HepG2 (cell line): ENCODE measurements around the gene ISCU. TPM values are rescaled to one million over a fixed set of nuclear protein-coding genes. Genes with fewer than 3 reads are reported as not detected.

Source experiments
- AHR ChIP-seq: IDR thresholded peaks from 2 replicates; pipeline ENCODE4 v1.6.1; 2018; ENCODE audit warnings: missing genetic modification reagents, missing compliant biosample characterization
- ELF1 ChIP-seq: sonication (generic); formaldehyde crosslinking; IDR thresholded peaks from 2 replicates; pipeline ENCODE4 v1.4.0; 2020; ENCODE audit warnings: missing genetic modification reagents
- GLI4 ChIP-seq: sonication (generic); formaldehyde crosslinking; IDR thresholded peaks from 2 replicates; pipeline ENCODE4 v1.5.1; 2020; ENCODE audit warnings: missing genetic modification reagents, mild to moderate bottlenecking, moderate library complexity, borderline replicate concordance
- GZF1 ChIP-seq: sonication (generic); formaldehyde crosslinking; IDR thresholded peaks from 2 replicates; pipeline ENCODE4 v1.5.1; 2020; ENCODE audit warnings: mild to moderate bottlenecking, missing genetic modification reagents
- HDAC6 ChIP-seq: fragments of 200-600 bp; sonication (generic); IDR thresholded peaks from 2 replicates; pipeline ENCODE4 v1.7.0; 2017; ENCODE audit warnings: mild to moderate bottlenecking, antibody characterized with exemption, low read length, low read depth
- MLLT10 ChIP-seq: sonication (generic); formaldehyde crosslinking; IDR thresholded peaks from 2 replicates; pipeline ENCODE4 v1.4.0; 2020; ENCODE audit warnings: missing genetic modification reagents
- MYC ChIP-seq: sonication (generic); formaldehyde crosslinking; IDR thresholded peaks from 2 replicates; pipeline ENCODE4 v1.9.0; 2021; ENCODE audit warnings: missing genetic modification reagents, borderline replicate concordance
- MYNN ChIP-seq: sonication (generic); formaldehyde crosslinking; IDR thresholded peaks from 2 replicates; pipeline ENCODE4 v1.4.0; 2020; ENCODE audit warnings: mild to moderate bottlenecking, low read depth, missing genetic modification reagents
- SATB2 ChIP-seq: sonication (generic); formaldehyde crosslinking; IDR thresholded peaks from 2 replicates; pipeline ENCODE4 v1.5.0; 2020; ENCODE audit warnings: missing genetic modification reagents
- SMAD1 ChIP-seq: sonication (generic); formaldehyde crosslinking; IDR thresholded peaks from 2 replicates; pipeline ENCODE4 v1.4.0; 2020; ENCODE audit warnings: missing genetic modification reagents, low read depth, mild to moderate bottlenecking, borderline replicate concordance
- SP1 ChIP-seq, 2 experiments: fragments of 450-650 bp in 1 of 2; sonication (generic) in 1 of 2; formaldehyde crosslinking in 1 of 2; IDR thresholded peaks; 2 replicates each; pipeline versions ENCODE4 v1.4.0 to v1.6.1; 2016 to 2020; ENCODE audit warnings: missing genetic modification reagents in 1 of 2
- YY1 ChIP-seq: IDR thresholded peaks from 2 replicates; pipeline ENCODE4 v1.6.1; 2011; ENCODE audit warnings: low read length, low read depth, moderate library complexity, mild to moderate bottlenecking; ENCODE audit not compliant: insufficient read depth, insufficient replicate concordance
- ZBTB38 ChIP-seq: sonication (generic); formaldehyde crosslinking; IDR thresholded peaks from 2 replicates; pipeline ENCODE4 v1.5.1; 2020; ENCODE audit warnings: mild to moderate bottlenecking, missing genetic modification reagents
- ZFP37 ChIP-seq: sonication (generic); formaldehyde crosslinking; IDR thresholded peaks from 2 replicates; pipeline ENCODE4 v1.4.0; 2020; ENCODE audit warnings: missing genetic modification reagents, borderline replicate concordance
- ZNF326 ChIP-seq: sonication (generic); formaldehyde crosslinking; IDR thresholded peaks from 2 replicates; pipeline ENCODE4 v1.4.0; 2020; ENCODE audit warnings: missing genetic modification reagents, borderline replicate concordance
- ZNF569 ChIP-seq: sonication (generic); formaldehyde crosslinking; IDR thresholded peaks from 2 replicates; pipeline ENCODE4 v1.5.0; 2020; ENCODE audit warnings: mild to moderate bottlenecking, missing genetic modification reagents, moderate library complexity, borderline replicate concordance
- ZNF660 ChIP-seq: sonication (generic); formaldehyde crosslinking; IDR thresholded peaks from 2 replicates; pipeline ENCODE4 v1.5.1; 2020; ENCODE audit warnings: mild to moderate bottlenecking, low read depth, missing genetic modification reagents, borderline replicate concordance
- ZNF883 ChIP-seq: sonication (generic); formaldehyde crosslinking; IDR thresholded peaks from 2 replicates; pipeline ENCODE4 v1.5.1; 2020; ENCODE audit warnings: mild to moderate bottlenecking, missing genetic modification reagents; ENCODE audit errors: not compliant biosample characterization
- polyA plus RNA-seq, 8 experiments: library from polyadenylated mRNA; depleted of rRNA in 3 of 8; stranded (reverse) in 7 of 8; unstranded in 1 of 8; fragments of >200 nt; fragmentation: Illumina TruSeq in 4 of 8; extraction: Trizol in 4 of 8; gene quantifications; 2 replicates each; pipeline versions ENCODE4 v1.2.1 to v1.2.3, GENCODE V29; 2011 to 2016; ENCODE audit warnings: low read depth in 4 of 8, missing spikeins in 1 of 8, mixed read lengths in 1 of 8; ENCODE audit not compliant: insufficient read depth in 1 of 8
- total RNA-seq, 5 experiments: library from RNA; depleted of rRNA; stranded (reverse); fragments of >200 nt; fragmentation: Illumina TruSeq; extraction: Trizol; gene quantifications; 2 replicates each; pipeline ENCODE4 v1.2.3, GENCODE V29; 2016; ENCODE audit warnings: low read depth in 1 of 5
- TF ChIP-seq, protein P1 (sequence below): IDR thresholded peaks from 2 replicates; pipeline ENCODE4 v1.6.1; 2016
- TF ChIP-seq, protein P2 (sequence below), 2 experiments: fragments of 450-650 bp in 1 of 2; sonication (generic) in 1 of 2; formaldehyde crosslinking; IDR thresholded peaks; 2 replicates each; pipeline versions ENCODE4 v1.5.0 to v1.8.0; 2020 to 2022; ENCODE audit warnings: mild to moderate bottlenecking in 1 of 2, missing genetic modification reagents in 1 of 2
- TF ChIP-seq, protein P3 (sequence below): IDR thresholded peaks from 2 replicates; pipeline ENCODE4 v1.6.1; 2016; ENCODE audit warnings: low read depth, control low read depth
- TF ChIP-seq, protein P4 (sequence below), 2 experiments: sonication (generic) in 1 of 2; formaldehyde crosslinking in 1 of 2; IDR thresholded peaks; 2 replicates each; pipeline versions ENCODE4 v1.4.0 to v1.6.1; 2018 to 2020; ENCODE audit warnings: missing genetic modification reagents in 2 of 2, borderline replicate concordance in 1 of 2, low read depth in 1 of 2, mild to moderate bottlenecking in 1 of 2, missing biosample characterization in 1 of 2

The ISCU gene
- total and polyA plus RNA-seq, 2 of the 13 experiments (the other 11 are each of a cell fraction or from before 2014, with no cell fraction given): 94.4 to 107 TPM

DNA sequence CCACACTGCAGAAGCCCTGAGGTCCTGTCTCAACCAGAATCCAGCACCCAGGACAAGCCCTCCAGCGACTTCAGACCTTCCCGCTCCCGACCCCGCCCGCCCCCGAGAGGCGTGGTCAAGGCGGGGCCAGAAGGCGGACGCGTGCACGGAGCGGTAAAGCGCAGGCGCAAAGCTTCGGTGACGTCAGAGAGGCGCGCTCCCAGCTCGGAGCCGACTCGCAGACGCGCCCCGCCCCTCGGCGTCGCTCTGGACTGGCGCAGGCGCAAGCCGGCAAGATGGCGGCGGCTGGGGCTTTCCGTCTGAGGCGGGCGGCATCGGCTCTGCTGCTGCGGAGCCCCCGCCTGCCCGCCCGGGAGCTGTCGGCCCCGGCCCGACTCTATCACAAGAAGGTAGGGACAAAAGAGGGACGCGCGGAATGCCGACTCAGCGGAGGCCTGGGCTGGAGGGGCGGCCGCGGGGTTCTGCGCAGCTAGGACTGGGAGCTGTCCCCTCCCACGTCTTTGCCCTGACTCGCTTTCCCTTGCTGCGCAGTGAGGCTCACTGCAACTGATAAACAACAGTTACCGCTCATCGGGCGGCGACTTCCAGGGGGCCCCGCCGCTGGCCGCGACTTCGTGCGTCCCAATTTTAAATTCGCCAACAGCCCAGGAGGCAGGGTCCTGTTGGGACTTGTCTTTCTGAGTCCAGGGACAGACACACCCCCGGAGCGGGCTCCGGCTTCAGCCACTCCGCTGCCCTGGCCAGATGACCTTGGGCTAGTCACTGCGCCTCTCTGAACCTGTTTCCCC lies at the start of gene ISCU (continued):
- TF ChIP-seq, protein P1, sequence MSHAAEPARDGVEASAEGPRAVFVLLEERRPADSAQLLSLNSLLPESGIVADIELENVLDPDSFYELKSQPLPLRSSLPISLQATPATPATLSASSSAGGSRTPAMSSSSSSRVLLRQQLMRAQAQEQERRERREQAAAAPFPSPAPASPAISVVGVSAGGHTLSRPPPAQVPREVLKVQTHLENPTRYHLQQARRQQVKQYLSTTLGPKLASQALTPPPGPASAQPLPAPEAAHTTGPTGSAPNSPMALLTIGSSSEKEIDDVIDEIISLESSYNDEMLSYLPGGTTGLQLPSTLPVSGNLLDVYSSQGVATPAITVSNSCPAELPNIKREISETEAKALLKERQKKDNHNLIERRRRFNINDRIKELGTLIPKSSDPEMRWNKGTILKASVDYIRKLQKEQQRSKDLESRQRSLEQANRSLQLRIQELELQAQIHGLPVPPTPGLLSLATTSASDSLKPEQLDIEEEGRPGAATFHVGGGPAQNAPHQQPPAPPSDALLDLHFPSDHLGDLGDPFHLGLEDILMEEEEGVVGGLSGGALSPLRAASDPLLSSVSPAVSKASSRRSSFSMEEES: no peak
- TF ChIP-seq SMAD1 (no peak), MLLT10 (no peak), GZF1 (peak; percentile 67; the same call in 1 of the 2 replicates), ZBTB38 (peak; percentile 38; the same call in 1 of the 2 replicates), GLI4 (CRISPR knock-in tag) (no peak; the same call in 1 of the 2 replicates), HDAC6 (no peak), ZNF883 (CRISPR knock-in tag) (peak; percentile 74), YY1 (peak; percentile 96), SP1 (IDR thresholded peaks at IDR 0.05) (no peak), SP1 (CRISPR knock-in tag; IDR thresholded peaks at IDR 0.05) (peak; percentile 96), ELF1 (CRISPR knock-in tag) (peak; percentile 36; the same call in 1 of the 2 replicates), AHR (no peak), ZNF326 (CRISPR knock-in tag) (no peak), ZNF569 (CRISPR knock-in tag) (no peak), ZFP37 (CRISPR knock-in tag) (no peak), ZNF660 (no peak), MYC (CRISPR knock-in tag) (peak; percentile 69; the same call in 1 of the 2 replicates), SATB2 (CRISPR knock-in tag) (no peak), MYNN (CRISPR knock-in tag) (no peak)
- TF ChIP-seq, protein P2, sequence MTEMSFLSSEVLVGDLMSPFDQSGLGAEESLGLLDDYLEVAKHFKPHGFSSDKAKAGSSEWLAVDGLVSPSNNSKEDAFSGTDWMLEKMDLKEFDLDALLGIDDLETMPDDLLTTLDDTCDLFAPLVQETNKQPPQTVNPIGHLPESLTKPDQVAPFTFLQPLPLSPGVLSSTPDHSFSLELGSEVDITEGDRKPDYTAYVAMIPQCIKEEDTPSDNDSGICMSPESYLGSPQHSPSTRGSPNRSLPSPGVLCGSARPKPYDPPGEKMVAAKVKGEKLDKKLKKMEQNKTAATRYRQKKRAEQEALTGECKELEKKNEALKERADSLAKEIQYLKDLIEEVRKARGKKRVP (CRISPR knock-in tag; IDR thresholded peaks at IDR 0.05): no peak
- TF ChIP-seq, protein P3, sequence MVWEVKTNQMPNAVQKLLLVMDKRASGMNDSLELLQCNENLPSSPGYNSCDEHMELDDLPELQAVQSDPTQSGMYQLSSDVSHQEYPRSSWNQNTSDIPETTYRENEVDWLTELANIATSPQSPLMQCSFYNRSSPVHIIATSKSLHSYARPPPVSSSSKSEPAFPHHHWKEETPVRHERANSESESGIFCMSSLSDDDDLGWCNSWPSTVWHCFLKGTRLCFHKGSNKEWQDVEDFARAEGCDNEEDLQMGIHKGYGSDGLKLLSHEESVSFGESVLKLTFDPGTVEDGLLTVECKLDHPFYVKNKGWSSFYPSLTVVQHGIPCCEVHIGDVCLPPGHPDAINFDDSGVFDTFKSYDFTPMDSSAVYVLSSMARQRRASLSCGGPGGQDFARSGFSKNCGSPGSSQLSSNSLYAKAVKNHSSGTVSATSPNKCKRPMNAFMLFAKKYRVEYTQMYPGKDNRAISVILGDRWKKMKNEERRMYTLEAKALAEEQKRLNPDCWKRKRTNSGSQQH (CRISPR knock-in tag): 0 out of 2 replicates have a peak, but pooled peaks have one; percentile 76
- TF ChIP-seq, protein P4, sequence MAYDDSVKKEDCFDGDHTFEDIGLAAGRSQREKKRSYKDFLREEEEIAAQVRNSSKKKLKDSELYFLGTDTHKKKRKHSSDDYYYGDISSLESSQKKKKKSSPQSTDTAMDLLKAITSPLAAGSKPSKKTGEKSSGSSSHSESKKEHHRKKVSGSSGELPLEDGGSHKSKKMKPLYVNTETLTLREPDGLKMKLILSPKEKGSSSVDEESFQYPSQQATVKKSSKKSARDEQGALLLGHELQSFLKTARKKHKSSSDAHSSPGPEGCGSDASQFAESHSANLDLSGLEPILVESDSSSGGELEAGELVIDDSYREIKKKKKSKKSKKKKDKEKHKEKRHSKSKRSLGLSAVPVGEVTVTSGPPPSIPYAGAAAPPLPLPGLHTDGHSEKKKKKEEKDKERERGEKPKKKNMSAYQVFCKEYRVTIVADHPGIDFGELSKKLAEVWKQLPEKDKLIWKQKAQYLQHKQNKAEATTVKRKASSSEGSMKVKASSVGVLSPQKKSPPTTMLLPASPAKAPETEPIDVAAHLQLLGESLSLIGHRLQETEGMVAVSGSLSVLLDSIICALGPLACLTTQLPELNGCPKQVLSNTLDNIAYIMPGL (CRISPR knock-in tag; IDR thresholded peaks at IDR 0.05; ENCODE audit: borderline replicate concordance in 1 of 2, low read depth in 1 of 2): peak; percentile 40 to 44; a peak in 2 of 4 replicates
